ENCODE measurements around the gene PHF2.

PHF2 gene

DNA sequence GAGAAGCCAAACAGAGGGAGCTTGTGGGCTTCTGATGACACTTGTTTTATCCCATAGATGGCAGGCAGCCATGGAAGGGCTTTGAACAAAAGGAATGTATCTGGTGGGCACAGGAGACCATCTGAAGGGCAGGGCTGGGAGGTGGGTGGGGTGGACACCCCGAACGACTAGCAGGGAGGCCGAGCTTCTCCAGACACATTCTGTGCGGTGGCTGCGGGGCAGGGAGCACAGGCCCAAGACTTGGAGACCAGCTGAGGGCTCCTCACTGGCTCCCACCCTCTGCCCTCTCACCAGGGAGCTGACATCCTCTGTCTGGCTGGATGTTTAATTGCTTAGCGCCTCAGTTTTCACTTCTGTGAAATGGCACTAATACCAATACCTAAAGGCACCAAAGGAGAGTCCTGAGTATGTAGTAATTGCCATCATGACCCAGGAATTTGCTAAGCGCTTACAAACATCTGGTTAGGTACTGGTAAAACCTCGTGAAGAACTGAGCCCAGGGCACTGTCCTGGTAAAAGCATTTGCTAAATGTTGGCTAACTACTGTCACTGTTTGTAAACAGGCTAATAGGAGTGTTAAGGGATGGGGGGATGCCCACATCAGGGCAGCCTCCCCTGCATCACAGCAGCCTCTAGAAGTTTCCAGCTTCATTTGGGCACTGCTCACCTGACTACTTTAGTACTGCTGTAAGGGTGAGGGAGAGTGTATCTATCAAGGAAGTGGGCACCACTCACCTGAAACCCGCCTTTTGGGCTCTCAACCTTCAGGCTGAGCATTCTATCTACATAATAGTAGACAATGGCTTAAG, 2.1 kb upstream of the PHF2 start:
- TF ChIP-seq, protein P1, sequence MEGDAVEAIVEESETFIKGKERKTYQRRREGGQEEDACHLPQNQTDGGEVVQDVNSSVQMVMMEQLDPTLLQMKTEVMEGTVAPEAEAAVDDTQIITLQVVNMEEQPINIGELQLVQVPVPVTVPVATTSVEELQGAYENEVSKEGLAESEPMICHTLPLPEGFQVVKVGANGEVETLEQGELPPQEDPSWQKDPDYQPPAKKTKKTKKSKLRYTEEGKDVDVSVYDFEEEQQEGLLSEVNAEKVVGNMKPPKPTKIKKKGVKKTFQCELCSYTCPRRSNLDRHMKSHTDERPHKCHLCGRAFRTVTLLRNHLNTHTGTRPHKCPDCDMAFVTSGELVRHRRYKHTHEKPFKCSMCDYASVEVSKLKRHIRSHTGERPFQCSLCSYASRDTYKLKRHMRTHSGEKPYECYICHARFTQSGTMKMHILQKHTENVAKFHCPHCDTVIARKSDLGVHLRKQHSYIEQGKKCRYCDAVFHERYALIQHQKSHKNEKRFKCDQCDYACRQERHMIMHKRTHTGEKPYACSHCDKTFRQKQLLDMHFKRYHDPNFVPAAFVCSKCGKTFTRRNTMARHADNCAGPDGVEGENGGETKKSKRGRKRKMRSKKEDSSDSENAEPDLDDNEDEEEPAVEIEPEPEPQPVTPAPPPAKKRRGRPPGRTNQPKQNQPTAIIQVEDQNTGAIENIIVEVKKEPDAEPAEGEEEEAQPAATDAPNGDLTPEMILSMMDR (IDR thresholded peaks at IDR 0.05; ENCODE audit: low read depth, low read length, missing control alignments): no peak
- DNase-seq (ENCODE audit: low read depth): no peak
- no peak overlapping the region for H3K4me3 ChIP-seq (ENCODE audit: low read depth, low read length)

DNA sequence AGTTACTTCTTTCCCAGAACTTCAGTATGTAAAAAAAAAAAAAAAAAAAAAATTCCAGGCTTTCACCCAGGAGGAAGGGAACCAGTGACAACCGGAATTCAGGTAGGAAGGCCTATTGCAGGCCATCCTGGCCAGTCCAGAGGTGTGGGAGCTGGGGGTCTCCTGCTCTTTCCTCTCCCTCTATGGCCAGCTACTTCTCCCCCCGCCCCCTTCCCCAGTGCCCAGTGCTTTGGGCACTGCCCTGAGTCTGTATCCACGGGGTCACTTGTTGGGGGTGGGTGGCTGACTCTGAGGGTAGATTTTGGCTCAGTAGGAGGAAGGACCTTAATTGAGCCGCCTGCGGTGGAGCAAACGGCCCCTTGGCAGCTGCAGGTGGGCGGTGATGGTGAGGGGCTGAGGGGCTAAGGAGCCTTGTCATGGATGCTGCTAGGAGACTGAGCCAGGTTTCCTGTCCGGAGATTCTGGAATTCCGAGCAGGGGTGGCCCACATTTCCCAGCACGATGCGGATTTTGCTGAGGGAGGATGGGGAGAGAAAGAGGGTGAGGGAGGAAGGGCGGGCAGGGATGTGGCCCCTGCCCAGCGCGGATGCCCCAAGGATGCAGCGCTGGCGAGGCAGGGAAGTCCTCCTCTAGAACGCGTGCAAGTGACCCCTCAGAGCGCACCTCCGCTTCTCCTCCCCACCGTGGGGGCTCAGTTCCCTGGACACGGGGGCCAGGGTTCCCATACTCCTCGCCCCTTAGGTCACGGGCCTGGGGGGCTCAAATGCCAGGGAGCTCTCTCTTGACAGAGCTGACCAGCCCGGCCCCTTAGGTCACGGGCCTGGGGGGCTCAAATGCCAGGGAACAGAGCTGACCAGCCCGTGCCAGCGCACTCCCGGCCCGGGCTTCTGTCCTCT, 1.2 kb upstream of the PHF2 start:
- peak overlapping the region; percentile 57 for H3K4me3 ChIP-seq (ENCODE audit: low read depth, low read length)
- TF ChIP-seq, protein P1 (IDR thresholded peaks at IDR 0.05; ENCODE audit: low read depth, low read length, missing control alignments): no peak

DNA sequence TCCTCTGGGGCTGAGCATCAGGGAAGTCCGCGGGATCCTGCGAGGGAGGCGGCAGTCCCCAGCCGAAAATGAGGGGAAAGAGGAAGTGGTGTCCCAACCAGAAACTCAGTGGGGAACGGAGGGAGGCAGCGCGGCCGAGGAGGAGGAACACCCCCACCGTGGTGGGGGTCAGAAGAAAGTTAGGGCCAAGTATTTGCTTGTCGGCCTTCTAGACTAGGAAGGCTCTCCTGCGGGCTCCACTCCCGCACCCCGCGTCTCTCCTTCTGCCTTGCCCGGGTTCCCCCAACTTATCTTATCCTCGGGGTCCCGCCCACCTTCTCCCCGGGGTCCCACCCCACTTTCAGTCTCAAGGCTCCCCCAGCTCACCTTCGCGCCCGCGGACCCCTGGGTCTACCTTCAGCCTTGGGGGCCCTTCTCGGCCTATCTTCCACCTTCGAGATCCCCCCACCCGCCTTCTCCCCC, 557 bp upstream of the PHF2 start:
- no peak for DNase-seq (ENCODE audit: low read depth)
- TF ChIP-seq, protein P1 (IDR thresholded peaks at IDR 0.05; ENCODE audit: low read depth, low read length, missing control alignments): no peak

More for the DNA sequence above, 1.2 kb upstream of the PHF2 start:
- no peak for DNase-seq (ENCODE audit: low read depth)

DNA sequence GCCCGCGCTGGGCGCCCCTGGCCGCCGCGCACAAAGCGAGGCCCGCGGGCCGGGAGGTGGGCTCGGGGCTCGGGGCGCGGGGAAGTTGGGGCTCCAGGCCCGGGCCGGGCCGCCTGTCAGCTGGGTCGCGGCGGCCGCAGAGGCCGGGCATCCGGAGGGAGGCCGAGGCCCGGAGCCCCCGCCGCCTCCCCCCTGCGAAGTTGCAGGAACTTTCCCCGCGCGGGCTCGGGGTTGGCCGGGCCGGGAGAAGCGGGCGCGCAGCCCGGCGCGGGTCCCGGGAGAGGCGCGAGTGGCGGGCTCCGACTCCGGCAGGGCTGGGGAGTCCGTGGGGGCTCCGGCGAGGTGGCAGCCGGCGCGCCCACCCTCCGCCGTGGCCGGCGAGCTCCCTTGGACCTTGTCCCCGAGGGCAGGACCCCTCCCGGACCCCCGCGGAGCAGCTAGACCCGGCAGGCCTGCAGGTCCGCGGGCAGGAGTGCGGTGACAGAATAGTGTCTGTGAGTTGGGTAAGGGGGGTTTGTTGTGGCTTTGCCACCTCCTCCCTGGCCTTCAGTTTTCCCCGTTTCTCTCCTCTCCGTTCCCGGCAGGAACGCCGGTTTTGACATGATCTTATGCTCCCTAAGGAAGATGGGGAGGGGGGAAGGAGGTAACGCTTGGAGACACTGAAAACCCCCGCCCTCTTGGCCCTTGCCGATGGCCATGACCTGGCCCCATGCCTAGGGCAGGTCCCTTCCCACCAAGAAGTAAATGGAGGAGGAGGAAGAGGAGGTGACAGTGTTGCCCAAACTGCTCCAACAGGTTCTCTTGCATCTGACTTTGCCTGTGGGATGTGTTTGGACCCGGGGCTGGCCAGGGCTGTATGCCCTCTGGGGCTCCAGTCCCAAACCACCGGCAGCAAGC, 942 bp downstream of the PHF2 start:
- H3K4me3 ChIP-seq (ENCODE audit: low read depth, low read length): peak overlapping the region; percentile 57
- TF ChIP-seq, protein P1 (IDR thresholded peaks at IDR 0.05; ENCODE audit: low read depth, low read length, missing control alignments): no peak
- no peak for DNase-seq (ENCODE audit: low read depth)

More for the DNA sequence above, 557 bp upstream of the PHF2 start:
- H3K4me3 ChIP-seq (ENCODE audit: low read depth, low read length): peak overlapping the region; percentile 57

DNA sequence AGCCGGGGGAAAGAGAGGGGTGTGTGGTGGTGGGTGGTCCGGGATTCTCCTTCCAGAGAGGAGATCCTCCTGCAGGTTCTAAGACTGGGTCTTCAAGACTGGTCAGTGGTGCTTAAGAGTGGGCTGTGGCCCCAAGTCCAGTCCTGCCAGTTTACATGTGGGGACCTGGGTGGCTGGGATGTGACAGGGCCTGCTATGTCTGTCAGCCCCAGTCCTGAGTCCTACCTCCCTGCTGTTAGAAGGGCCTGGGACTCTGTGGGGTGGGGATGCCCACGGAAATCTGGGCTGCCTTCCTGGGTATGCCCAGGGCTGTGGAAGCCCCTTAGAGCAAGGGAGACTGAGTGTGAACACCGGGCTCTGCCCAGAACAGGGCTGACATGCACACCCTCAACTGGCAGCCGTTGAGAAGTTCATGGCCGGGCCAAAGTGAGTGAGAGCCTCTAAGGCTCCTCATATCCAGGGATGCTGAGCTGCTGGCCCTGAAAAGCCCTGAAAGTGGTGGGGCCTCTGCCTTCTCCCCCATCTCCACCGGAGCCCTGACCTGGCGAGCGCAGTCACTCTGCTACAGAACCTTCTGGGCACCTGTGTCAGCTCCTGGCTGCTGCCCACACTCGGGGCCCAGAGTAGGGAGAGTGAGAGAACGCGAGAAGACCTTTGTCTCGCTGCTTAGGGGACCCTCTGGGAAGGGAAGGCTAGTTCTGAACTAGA, 1.7 kb downstream of the PHF2 start:
- peak overlapping the region; percentile 57 for H3K4me3 ChIP-seq (ENCODE audit: low read depth, low read length)
- DNase-seq (ENCODE audit: low read depth): no peak
- TF ChIP-seq, protein P1 (IDR thresholded peaks at IDR 0.05; ENCODE audit: low read depth, low read length, missing control alignments): no peak

DNA sequence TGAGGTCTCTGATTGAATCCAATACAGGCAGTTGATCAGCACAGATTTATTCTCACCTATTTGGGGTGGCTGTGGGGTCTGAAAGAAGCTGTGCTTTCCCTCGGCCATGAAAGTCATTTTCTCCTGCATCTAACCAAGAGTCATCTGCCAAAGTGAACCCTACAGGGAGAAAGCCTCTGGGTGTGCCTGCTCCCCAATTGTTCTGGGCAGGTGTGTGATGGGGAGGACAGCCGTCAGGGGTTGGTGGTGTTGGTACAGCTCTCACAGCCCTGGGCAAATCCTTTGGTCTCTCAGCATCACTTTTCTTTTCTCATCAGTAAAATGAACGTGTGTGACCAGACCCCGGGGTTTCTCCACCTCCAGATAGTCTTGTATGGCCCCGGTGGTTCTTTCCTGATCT, 2.5 kb downstream of the PHF2 start:
- TF ChIP-seq, protein P1 (IDR thresholded peaks at IDR 0.05; ENCODE audit: low read depth, low read length, missing control alignments): no peak
- no peak overlapping the region for H3K4me3 ChIP-seq (ENCODE audit: low read depth, low read length)
- DNase-seq (ENCODE audit: low read depth): no peak

Data from GM12864 (cell line).